Mesothelial cell of epicardium (in vitro differentiated cells): ENCODE results near the gene RAET1G. TPM values are rescaled to one million over a fixed set of nuclear protein-coding genes. Genes with fewer than 3 reads are reported as not detected.

Source experiments
- DNase-seq, 2 experiments: peaks; one replicate each; pipeline ENCODE4 v3.0.0; 2021; ENCODE audit warnings: low spot score in 2 of 2; ENCODE audit not compliant: unreplicated experiment in 2 of 2
- H3K27ac Mint-ChIP-seq: 2 replicates; pipeline ENCODE4 v1.8.0; 2021; ENCODE audit warnings: mixed read lengths
- H3K27me3 Mint-ChIP-seq: 2 replicates; pipeline ENCODE4 v1.8.0; 2021; ENCODE audit warnings: low read depth, mixed read lengths
- H3K36me3 Mint-ChIP-seq: 2 replicates; pipeline ENCODE4 v1.8.0; 2021; ENCODE audit warnings: mixed read lengths
- H3K4me1 Mint-ChIP-seq: 2 replicates; pipeline ENCODE4 v1.8.0; 2021; ENCODE audit warnings: mixed read lengths
- H3K4me3 Mint-ChIP-seq: 2 replicates; pipeline ENCODE4 v1.8.0; 2021; ENCODE audit warnings: mild to moderate bottlenecking, moderate library complexity, mixed read lengths
- H3K9me3 Mint-ChIP-seq: 2 replicates; pipeline ENCODE4 v1.8.0; 2021; ENCODE audit warnings: mixed read lengths
- total RNA-seq: library from RNA; stranded (reverse); gene quantifications from 3 replicates; pipeline ENCODE4 v1.2.1, GENCODE V29; 2021
- TF ChIP-seq, protein P1 (sequence below): fragments of 200-600 bp; sonication (generic); IDR thresholded peaks from one replicate; pipeline ENCODE4 v1.5.0; 2021; ENCODE audit warnings: antibody characterized with exemption; ENCODE audit not compliant: unreplicated experiment

Gene RAET1G
- total RNA-seq, 1 donor from 2014 or later = not detected

DNA sequence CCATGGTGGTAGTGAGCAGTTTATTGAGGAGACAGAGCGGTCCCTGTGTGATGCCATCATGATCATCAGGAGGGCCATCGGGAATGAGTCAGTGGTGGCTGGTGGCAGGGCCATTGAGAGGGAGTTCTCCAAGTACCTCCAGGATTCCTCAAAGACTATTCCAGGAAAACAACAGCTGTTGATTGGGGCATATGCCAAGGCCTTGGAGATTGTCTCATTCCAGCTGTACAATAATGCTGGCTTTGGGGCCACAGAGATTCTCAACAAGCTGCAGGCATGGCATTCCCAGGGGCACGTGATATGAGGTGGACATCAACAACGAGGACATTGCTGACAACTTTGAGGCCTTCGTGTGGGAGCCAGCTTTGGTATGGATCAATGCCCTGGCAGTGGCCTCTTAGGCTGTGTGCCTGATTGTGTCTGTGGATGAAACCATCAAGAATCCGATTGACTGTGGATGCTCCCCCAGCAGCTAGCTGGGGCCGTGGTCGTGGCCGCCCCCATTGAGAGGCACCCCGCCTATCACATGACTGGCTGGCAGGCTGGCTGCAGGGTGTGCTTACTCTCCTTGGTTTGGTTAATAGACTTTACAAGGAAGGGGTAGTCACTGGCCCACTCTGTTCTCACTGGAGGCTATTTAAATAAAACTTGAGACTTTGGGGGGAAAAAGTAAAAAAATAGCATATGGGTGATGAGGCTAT, 41.7 kb downstream of the RAET1G start:
- peaks cover 7% of the 10 kb centered on the region for H3K4me1 Mint-ChIP-seq
- no peak for DNase-seq
- H3K9me3 Mint-ChIP-seq = no peaks in the 10 kb centered on the region
- peaks cover 74% of the 10 kb centered on the region for H3K27me3 Mint-ChIP-seq
- no peak overlapping the region for H3K27ac Mint-ChIP-seq
- no peak overlapping the region for H3K4me3 Mint-ChIP-seq
- TF ChIP-seq, protein P1, sequence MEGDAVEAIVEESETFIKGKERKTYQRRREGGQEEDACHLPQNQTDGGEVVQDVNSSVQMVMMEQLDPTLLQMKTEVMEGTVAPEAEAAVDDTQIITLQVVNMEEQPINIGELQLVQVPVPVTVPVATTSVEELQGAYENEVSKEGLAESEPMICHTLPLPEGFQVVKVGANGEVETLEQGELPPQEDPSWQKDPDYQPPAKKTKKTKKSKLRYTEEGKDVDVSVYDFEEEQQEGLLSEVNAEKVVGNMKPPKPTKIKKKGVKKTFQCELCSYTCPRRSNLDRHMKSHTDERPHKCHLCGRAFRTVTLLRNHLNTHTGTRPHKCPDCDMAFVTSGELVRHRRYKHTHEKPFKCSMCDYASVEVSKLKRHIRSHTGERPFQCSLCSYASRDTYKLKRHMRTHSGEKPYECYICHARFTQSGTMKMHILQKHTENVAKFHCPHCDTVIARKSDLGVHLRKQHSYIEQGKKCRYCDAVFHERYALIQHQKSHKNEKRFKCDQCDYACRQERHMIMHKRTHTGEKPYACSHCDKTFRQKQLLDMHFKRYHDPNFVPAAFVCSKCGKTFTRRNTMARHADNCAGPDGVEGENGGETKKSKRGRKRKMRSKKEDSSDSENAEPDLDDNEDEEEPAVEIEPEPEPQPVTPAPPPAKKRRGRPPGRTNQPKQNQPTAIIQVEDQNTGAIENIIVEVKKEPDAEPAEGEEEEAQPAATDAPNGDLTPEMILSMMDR = no peak
- no peaks in the 10 kb centered on the region for H3K36me3 Mint-ChIP-seq

DNA sequence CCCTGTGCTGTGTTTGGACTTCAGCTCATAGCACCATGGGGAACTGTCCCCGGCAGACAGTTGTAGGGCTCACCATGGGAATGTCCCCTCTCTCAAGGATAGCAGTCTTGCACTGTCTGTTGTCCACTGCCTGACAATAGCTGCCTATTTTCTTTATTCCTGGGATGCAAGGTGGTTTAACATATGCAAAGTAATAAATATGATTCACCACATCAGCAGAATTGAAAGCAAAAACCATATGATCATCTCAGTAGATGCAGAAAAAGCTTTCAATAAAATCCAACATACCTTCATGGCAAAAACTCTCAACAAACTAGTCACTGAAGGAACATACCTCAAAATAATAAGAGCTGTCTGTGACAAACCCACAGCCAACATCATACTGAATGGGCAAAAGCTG, 45.3 kb downstream of the RAET1G start:
- Mint-ChIP-seq H3K4me3 (no peak overlapping the region), H3K36me3 (no peaks in the 10 kb centered on the region), H3K9me3 (peaks cover 12% of the 10 kb centered on the region), H3K4me1 (no peaks in the 10 kb centered on the region), H3K27me3 (peaks cover 76% of the 10 kb centered on the region), H3K27ac (no peak overlapping the region)
- TF ChIP-seq, protein P1 = no peak
- DNase-seq = no peak

DNA sequence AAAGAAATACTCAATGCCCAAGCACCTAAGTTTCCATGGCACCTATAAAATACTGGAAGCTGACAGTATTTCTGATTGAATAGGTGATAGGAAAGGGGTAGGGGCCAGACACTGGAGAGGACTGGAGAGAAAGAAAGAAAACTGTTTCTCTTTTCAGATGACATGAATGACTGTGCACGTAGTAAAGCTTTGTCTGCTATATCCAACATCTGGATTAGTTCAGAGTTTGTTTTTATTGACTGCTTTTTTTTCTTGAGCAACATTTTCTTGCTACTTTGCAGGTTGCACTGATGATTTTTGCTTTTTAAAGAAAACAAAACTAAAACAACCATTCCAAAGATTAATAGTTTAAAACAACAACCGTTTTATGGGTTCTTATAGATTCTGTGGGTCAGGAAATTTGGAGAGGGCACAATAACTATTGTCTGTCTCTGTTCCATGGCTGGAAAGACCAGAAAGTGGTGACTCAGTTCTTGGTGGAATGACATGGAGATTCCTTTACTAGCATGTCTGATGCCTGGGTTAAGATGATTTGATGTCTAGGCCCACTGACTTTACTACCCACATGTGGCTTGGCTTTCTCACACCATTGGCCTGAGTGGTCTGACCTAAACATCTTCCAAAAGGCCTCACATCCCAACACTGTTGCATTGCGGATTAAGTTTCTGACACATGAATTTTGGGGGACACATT, 46.5 kb downstream of the RAET1G start:
- Mint-ChIP-seq H3K27me3 (peaks cover 68% of the 10 kb centered on the region), H3K4me1 (no peaks in the 10 kb centered on the region)
- TF ChIP-seq, protein P1 = no peak

DNA sequence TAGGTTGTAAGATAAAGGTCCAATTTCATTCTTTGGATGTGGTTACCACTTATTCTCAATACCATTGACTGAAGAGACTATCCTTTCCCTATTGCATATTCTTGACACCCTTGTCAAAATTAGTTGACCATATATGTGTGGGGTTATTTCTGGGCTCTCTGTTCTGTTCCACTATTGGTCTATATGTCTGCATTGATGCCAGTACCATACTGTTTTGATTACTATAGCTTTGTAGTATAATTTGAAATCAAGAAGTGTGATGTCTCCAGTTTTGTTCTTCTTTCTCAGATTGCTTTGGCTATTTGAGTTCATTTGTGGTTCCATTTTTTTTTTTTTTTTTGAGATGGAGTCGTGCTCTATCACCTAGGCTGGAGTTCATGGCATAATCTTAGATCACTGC, 50.7 kb downstream of the RAET1G start:
- no peak overlapping the region for H3K27ac Mint-ChIP-seq
- H3K36me3 Mint-ChIP-seq = no peaks in the 10 kb centered on the region
- H3K9me3 Mint-ChIP-seq = peaks cover 26% of the 10 kb centered on the region
- no peaks in the 10 kb centered on the region for H3K4me1 Mint-ChIP-seq
- no peak for DNase-seq
- H3K4me3 Mint-ChIP-seq = no peak overlapping the region
- TF ChIP-seq, protein P1 = no peak
- peaks cover 35% of the 10 kb centered on the region for H3K27me3 Mint-ChIP-seq

More for the DNA sequence above, 46.5 kb downstream of the RAET1G start:
- Mint-ChIP-seq H3K27ac (no peak overlapping the region), H3K4me3 (no peak overlapping the region), H3K36me3 (no peaks in the 10 kb centered on the region), H3K9me3 (peaks cover 22% of the 10 kb centered on the region)
- DNase-seq = no peak

DNA sequence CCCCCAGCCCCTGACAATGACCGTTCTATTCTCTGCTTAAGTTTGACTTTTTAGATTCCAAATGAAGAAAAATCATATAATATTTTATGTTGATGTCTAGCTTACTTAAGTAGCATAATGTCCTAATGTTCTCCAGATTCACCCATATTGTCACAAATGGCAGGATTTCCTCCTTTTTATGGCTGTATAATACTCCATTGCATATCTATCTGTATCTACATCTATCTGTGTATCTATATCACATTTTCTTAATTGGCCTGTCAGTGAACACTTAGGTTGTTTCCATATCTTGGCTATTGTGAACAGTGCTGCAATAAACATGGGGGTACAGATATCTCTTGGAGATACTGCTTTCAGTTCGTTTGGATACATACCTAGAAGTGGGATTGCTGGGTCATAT, 51.7 kb downstream of the RAET1G start:
- Mint-ChIP-seq H3K27ac (no peak overlapping the region), H3K4me1 (no peaks in the 10 kb centered on the region), H3K27me3 (peaks cover 31% of the 10 kb centered on the region), H3K36me3 (no peaks in the 10 kb centered on the region), H3K9me3 (peaks cover 26% of the 10 kb centered on the region), H3K4me3 (no peak overlapping the region)
- no peak for DNase-seq
- TF ChIP-seq, protein P1 = no peak
